A673 (cell line): ENCODE measurements around the gene GID4. TPM values are rescaled to one million over a fixed set of nuclear protein-coding genes. Genes with fewer than 3 reads are reported as not detected.
A peak's percentile ranks its signal among the peaks of the same experiment; 100 is the strongest.

Experiments
- BruUV-seq: library from RNA; stranded (reverse); fragments of 400-500 nt; replicated peaks from 2 replicates; lab custom pipeline; 2021; lab: Mats Ljungman, UMichigan
- CTCF ChIA-PET: fragments of 300-600 bp; sonication (Branson Sonifier 250); formaldehyde crosslinking; loops from one replicate; lab custom pipeline; 2022; ENCODE audit warnings: antibody characterized with exemption; lab: Charles Lee
- POLR2A ChIA-PET: fragments of 300-600 bp; sonication (Branson Sonifier 250); formaldehyde crosslinking; loops from one replicate; lab custom pipeline; 2022; ENCODE audit warnings: antibody characterized with exemption; ENCODE audit not compliant: low non-redundant PET; lab: Charles Lee
- DNase-seq: peaks from one replicate; pipeline ENCODE4 v3.0.0-alpha.2; 2015; ENCODE audit warnings: low spot score
- H3K27ac ChIP-seq: fragments of 200-600 bp; sonication (generic); 2 replicates; pipeline ENCODE4 v1.5.1; 2016; ENCODE audit warnings: mixed run types, low read depth, mild to moderate bottlenecking, mixed read lengths, antibody characterized with exemption, low read length; ENCODE audit not compliant: poor library complexity, severe bottlenecking
- H3K27me3 ChIP-seq: fragments of 200-600 bp; sonication (generic); replicated peaks from 2 replicates; pipeline ENCODE4 v1.6.1; 2017; ENCODE audit warnings: mixed run types, low read depth, mild to moderate bottlenecking, mixed read lengths, antibody characterized with exemption, low read length; ENCODE audit not compliant: insufficient read depth, poor library complexity
- H3K36me3 ChIP-seq: fragments of 200-600 bp; sonication (generic); 2 replicates; pipeline ENCODE4 v1.6.1; 2016; ENCODE audit warnings: mixed run types, mild to moderate bottlenecking, mixed read lengths, antibody characterized with exemption, low read length; ENCODE audit not compliant: insufficient read depth, poor library complexity, severe bottlenecking
- H3K4me1 ChIP-seq: fragments of 200-600 bp; sonication (generic); 2 replicates; pipeline ENCODE4 v1.6.1; 2017; ENCODE audit warnings: mixed run types, mild to moderate bottlenecking, mixed read lengths, antibody characterized with exemption, low read length; ENCODE audit not compliant: insufficient read depth, poor library complexity, severe bottlenecking
- H3K4me3 ChIP-seq: fragments of 200-600 bp; sonication (generic); 2 replicates; pipeline ENCODE4 v1.5.1; 2016; ENCODE audit warnings: low read depth, mixed run types, mild to moderate bottlenecking, mixed read lengths, low read length; ENCODE audit not compliant: poor library complexity, severe bottlenecking
- H3K9me3 ChIP-seq: fragments of 200-600 bp; sonication (generic); 2 replicates; pipeline ENCODE4 v1.6.1; 2016; ENCODE audit warnings: mixed run types, low read depth, mild to moderate bottlenecking, mixed read lengths, antibody characterized with exemption, low read length; ENCODE audit not compliant: poor library complexity, severe bottlenecking
- CTCF ChIP-seq: fragments of 300-800, 200-600 bp; sonication (generic); conservative IDR thresholded peaks from 2 replicates; pipeline ENCODE4 v1.5.1; 2017; ENCODE audit warnings: low read depth, mild to moderate bottlenecking, antibody characterized with exemption, low read length, moderate library complexity, mixed read lengths
- EZH2 ChIP-seq: fragments of 200-600 bp; sonication (generic); IDR thresholded peaks from 2 replicates; pipeline ENCODE4 v1.6.1; 2017; ENCODE audit warnings: borderline replicate concordance, low read depth, mild to moderate bottlenecking, mixed read lengths, antibody characterized with exemption, low read length; ENCODE audit not compliant: poor library complexity, severe bottlenecking
- intact Hi-C: fragments of 100-400 bp; cut with micrococcal nuclease; formaldehyde crosslinking; loops from one replicate; pipeline ENCODE4 v1.10.0; 2022; ENCODE audit not compliant: unreplicated experiment
- total RNA-seq: library from RNA; stranded (reverse); gene quantifications from 2 replicates; pipeline ENCODE4 v1.2.3, GENCODE V29; 2021

Gene GID4
- total RNA-seq, 1 experiment from 2014 or later, result 14.0 TPM

- BruUV-seq, result no TSS peak
- DNase-seq, result no peak
- POLR2A ChIA-PET, result no interaction called here
- no peak for TF ChIP-seq EZH2
- no peak for TF ChIP-seq CTCF
- no peaks in the 10 kb centered on the region for H3K36me3 ChIP-seq
- H3K27me3 ChIP-seq, result no peaks in the 10 kb centered on the region
- CTCF ChIA-PET, result no interaction called here
- no peaks in the 10 kb centered on the region for H3K9me3 ChIP-seq
- no peak overlapping the region for H3K4me3 ChIP-seq
- H3K4me1 ChIP-seq, result no peaks in the 10 kb centered on the region
- H3K27ac ChIP-seq, result no peak overlapping the region
- intact Hi-C loops, result no loop called here
Observed at GRCh38 chr17:17998934-17999333, 40.3 kb upstream of the GID4 start.

- peak; percentile 15 for DNase-seq
- H3K27me3 ChIP-seq, result no peaks in the 10 kb centered on the region
- ChIA-PET POLR2A (no interaction called here), CTCF (no interaction called here)
- BruUV-seq, result no TSS peak
- TF ChIP-seq EZH2 (no peak), CTCF (no peak)
- no peak overlapping the region for H3K27ac ChIP-seq
- no peak overlapping the region for H3K4me3 ChIP-seq
- H3K36me3 ChIP-seq, result no peaks in the 10 kb centered on the region
- intact Hi-C loops, result no loop called here
- H3K9me3 ChIP-seq, result no peaks in the 10 kb centered on the region
- no peaks in the 10 kb centered on the region for H3K4me1 ChIP-seq
Observed at GRCh38 chr17:17999364-18000029, 39.7 kb upstream of the GID4 start.

- Histone ChIP-seq H3K9me3 (no peaks in the 10 kb centered on the region), H3K27ac (no peak overlapping the region), H3K4me1 (no peaks in the 10 kb centered on the region), H3K36me3 (no peaks in the 10 kb centered on the region), H3K4me3 (no peak overlapping the region), H3K27me3 (no peaks in the 10 kb centered on the region)
- no peak for DNase-seq
- no TSS peak for BruUV-seq
- intact Hi-C loops, result no loop called here
- no peak for TF ChIP-seq CTCF
- no peak for TF ChIP-seq EZH2
- ChIA-PET CTCF (no interaction called here), POLR2A (no interaction called here)
Observed at GRCh38 chr17:18000030-18000408, 39.2 kb upstream of the GID4 start.
